GM12878 (cell line): ENCODE data around the gene ARAP3. TPM values are rescaled to one million over a fixed set of nuclear protein-coding genes. Genes with fewer than 3 reads are reported as not detected.

Experiments
- ATAC-seq: fragments of 200-7000 bp; cut with Tn5 transposase; 3 replicates; pipeline ENCODE4 v1.9.1; 2020; ENCODE audit warnings: mild to moderate bottlenecking, moderate library complexity
- BruUV-seq: library from RNA; stranded (reverse); fragments of 400-500 nt; replicated peaks from 2 replicates; lab custom pipeline; 2021; lab: Mats Ljungman, UMichigan
- CTCF ChIA-PET: fragments of 300-600 bp; sonication (Branson Sonifier 250); formaldehyde crosslinking; extraction: SDS; loops from one replicate; lab custom pipeline; 2021; ENCODE audit warnings: inconsistent platforms; lab: Yijun Ruan, JAX
- POLR2A ChIA-PET: fragments of 350-600 bp; formaldehyde crosslinking; extraction: SDS; loops from one replicate; lab custom pipeline; 2021; ENCODE audit warnings: inconsistent platforms; lab: Charles Lee
- RAD21 ChIA-PET: fragments of 300-600 bp; sonication (Branson Sonifier 250); formaldehyde crosslinking; loops from one replicate; lab custom pipeline; 2023; ENCODE audit warnings: antibody characterized with exemption; ENCODE audit not compliant: unreplicated experiment; lab: Charles Lee
- SMC1A ChIA-PET: fragments of 300-600 bp; sonication (Branson Sonifier 250); formaldehyde crosslinking; loops from one replicate; lab custom pipeline; 2023; ENCODE audit not compliant: unreplicated experiment, uncharacterized antibody; lab: Charles Lee
- DNase-seq: peaks from one replicate; pipeline ENCODE4 v3.0.0-alpha.2; 2011; ENCODE audit warnings: low read depth, low spot score
- FAIRE-seq: peaks from 3 replicates; lab custom pipeline; 2011; peaks lifted over from hg19 to GRCh38; lab: Jason Lieb, UNC
- H2AFZ ChIP-seq: 2 replicates; pipeline ENCODE4 v1.6.0; 2011; ENCODE audit warnings: low read depth, low read length, control low read depth; ENCODE audit not compliant: control insufficient read depth
- H3K27ac ChIP-seq: 2 replicates; pipeline ENCODE4 v1.5.1; 2011; ENCODE audit warnings: control low read depth; ENCODE audit not compliant: control insufficient read depth, insufficient read depth
- H3K27me3 ChIP-seq, 2 experiments: replicated peaks in 1 of 2; 2 replicates each; pipeline versions ENCODE4 v1.6.0 to v1.6.1; 2011; ENCODE audit warnings: low read length in 1 of 2; ENCODE audit not compliant: control insufficient read depth in 2 of 2, insufficient read depth in 2 of 2
- H3K36me3 ChIP-seq, 2 experiments: 2 replicates each; pipeline ENCODE4 v1.5.1; 2011; ENCODE audit warnings: low read length in 1 of 2; ENCODE audit not compliant: control insufficient read depth in 2 of 2, insufficient read depth in 2 of 2
- H3K4me1 ChIP-seq: 2 replicates; pipeline ENCODE4 v1.6.1; 2011; ENCODE audit warnings: mild to moderate bottlenecking, low read length, moderate library complexity, mixed read lengths; ENCODE audit not compliant: control insufficient read depth, insufficient read depth
- H3K4me2 ChIP-seq: 2 replicates; pipeline ENCODE4 v1.6.0; 2011; ENCODE audit warnings: control low read depth; ENCODE audit not compliant: control insufficient read depth, insufficient read depth
- H3K4me3 ChIP-seq: fragments of 200-600 bp; sonication (generic); 2 replicates; pipeline ENCODE4 v1.5.1; 2016
- H3K79me2 ChIP-seq: 2 replicates; pipeline ENCODE4 v1.6.0; 2011; ENCODE audit warnings: low read length; ENCODE audit not compliant: control insufficient read depth, insufficient read depth
- H3K9ac ChIP-seq: 2 replicates; pipeline ENCODE4 v1.8.0; 2011; ENCODE audit warnings: low read length, control low read depth, mixed read lengths; ENCODE audit not compliant: control insufficient read depth, insufficient read depth
- H3K9me3 ChIP-seq: replicated peaks from 3 replicates; pipeline ENCODE4 v1.5.1; 2011; ENCODE audit warnings: mild to moderate bottlenecking, low read length; ENCODE audit not compliant: control insufficient read depth, insufficient read depth
- H4K20me1 ChIP-seq: 2 replicates; pipeline ENCODE4 v1.6.0; 2011; ENCODE audit not compliant: control insufficient read depth, insufficient read depth
- NFIC ChIP-seq: IDR thresholded peaks from 2 replicates; pipeline ENCODE4 v1.6.1; 2012; ENCODE audit warnings: low read depth, mild to moderate bottlenecking, inconsistent platforms, low read length, moderate library complexity
- RCOR1 ChIP-seq: conservative IDR thresholded peaks from 2 replicates; pipeline ENCODE4 v1.6.1; 2012; ENCODE audit warnings: low read depth, low read length, improper control_type of control experiment
- SRF ChIP-seq, 2 experiments: IDR thresholded peaks; 2 replicates each; pipeline ENCODE4 v1.6.1; 2011; ENCODE audit warnings: low read depth in 2 of 2, low read length in 2 of 2, mild to moderate bottlenecking in 1 of 2, moderate library complexity in 1 of 2
- WGBS: methylation state at CpG from one replicate; pipeline ENCODE4 v1.1.6; 2016; ENCODE audit warnings: low lambda C conversion rate; ENCODE audit not compliant: insufficient replicate concordance, insufficient coverage; ENCODE audit errors: missing lambda C conversion rate; 5-methylcytosine and 5-hydroxymethylcytosine counted together
- in situ Hi-C: fragments of 300-500 bp; cut with MboI; formaldehyde crosslinking; loops from 9 replicates; pipeline ENCODE4 v1.14.3; 2018; ENCODE audit warnings: mixed read lengths
- intact Hi-C: fragments of 100-400 bp; cut with micrococcal nuclease; formaldehyde crosslinking; loops from one replicate; pipeline ENCODE4 v1.14.2; 2022; ENCODE audit not compliant: unreplicated experiment
- polyA plus RNA-seq, 11 experiments: library from polyadenylated mRNA; depleted of rRNA in 4 of 11; unstranded in 6 of 11; stranded (reverse) in 5 of 11; fragments of >200 nt; fragmentation: Nextera tagmentation in 4 of 11; fragmentation: Illumina TruSeq in 1 of 11; extraction: Ambion mirVana in 4 of 11; extraction: Trizol in 1 of 11; gene quantifications; 1 replicate in 1 of 11; 2 replicates in 10 of 11; pipeline versions ENCODE4 v1.2.1 to v1.2.3, GENCODE V29; 2011 to 2016; ENCODE audit warnings: inconsistent platforms in 2 of 11, missing spikeins in 2 of 11, low read depth in 1 of 11
- total RNA-seq, 4 experiments: library from RNA; depleted of rRNA in 3 of 4; stranded (reverse); fragments of >200 nt in 3 of 4; fragmentation: Illumina TruSeq in 1 of 4; extraction: Trizol in 1 of 4; gene quantifications; 2 replicates each; pipeline versions ENCODE4 v1.2.1 to v1.2.3, GENCODE V29; 2013 to 2021

Gene ARAP3
- total and polyA plus RNA-seq, 10 of the 15 experiments (the other 5 are each of a cell fraction or from before 2014, with no cell fraction given), result 0.01 to 0.08 TPM; not detected in 8

DNA sequence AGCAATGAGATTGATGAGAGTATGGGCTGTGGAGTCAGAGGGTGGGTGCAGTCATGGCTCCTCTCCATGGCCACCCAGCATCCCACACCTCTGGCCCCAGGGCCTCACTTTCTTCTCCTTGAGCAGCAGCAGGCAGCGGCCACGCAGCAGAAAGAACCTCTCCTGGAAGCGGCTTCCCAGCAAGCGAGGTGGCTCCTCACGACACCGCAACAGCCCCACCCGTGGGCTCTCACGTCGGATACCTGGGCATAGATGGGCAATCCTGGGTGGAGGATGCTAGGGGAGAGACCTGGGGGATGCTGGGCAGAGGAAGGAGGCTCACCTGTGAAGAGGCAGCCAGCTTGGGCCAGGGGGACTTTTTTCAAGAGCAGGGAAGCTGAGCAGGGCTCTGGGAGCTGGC is 25.6 kb downstream of the ARAP3 start:
- Histone ChIP-seq H3K4me1 (peaks cover 4% of the 10 kb centered on the region), H3K9ac (no peak overlapping the region), H3K9me3 (no peaks in the 10 kb centered on the region), H3K27me3 (no peaks in the 10 kb centered on the region), H3K4me3 (no peak overlapping the region), H3K79me2 (no peaks in the 10 kb centered on the region), H3K27ac (no peak overlapping the region), H4K20me1 (no peaks in the 10 kb centered on the region), H3K36me3 (no peaks in the 10 kb centered on the region), H3K4me2 (no peak overlapping the region), H2AFZ (no peak overlapping the region)
- FAIRE-seq (no peak), DNase-seq (no peak), ATAC-seq (no peak)
- POLR2A ChIA-PET, result no interaction called here
- SMC1A ChIA-PET, result interaction anchor here (1.6 kb wide), 1 partner anchor 37 kb away, joined by 3 read pairs; no protein-coding TSS in a partner anchor
- no peak for TF ChIP-seq RCOR1
- intact Hi-C loops (no loop called here), in situ Hi-C loops (no loop called here)
- 76% methylated on average over 9 of the region's 9 CpGs for WGBS
- RAD21 ChIA-PET, result no interaction called here
- CTCF ChIA-PET, result interaction anchor here (1.0 kb wide), 1 partner anchor 21 kb away, joined by 3 read pairs; no protein-coding TSS in a partner anchor
- no TSS peak for BruUV-seq

DNA sequence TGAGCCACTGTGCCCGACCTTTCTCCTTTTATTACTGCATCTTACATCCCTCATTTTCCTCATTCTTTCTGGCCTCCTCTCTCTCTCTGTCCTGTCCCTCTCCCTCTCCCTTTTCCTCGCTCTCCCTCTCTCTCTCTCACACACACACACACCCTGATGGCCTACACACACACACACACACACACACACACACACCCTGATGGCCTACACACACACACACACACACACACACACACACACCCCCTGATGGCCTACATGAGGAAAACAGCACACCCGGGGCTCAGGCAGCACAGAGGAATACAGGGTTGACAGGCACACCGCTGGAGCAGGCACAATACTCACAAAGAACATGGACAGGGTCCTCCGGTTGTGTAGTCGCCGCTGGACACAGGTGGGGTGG is 27.0 kb downstream of the ARAP3 start:
- Histone ChIP-seq H3K4me3 (no peak overlapping the region), H3K36me3 (no peaks in the 10 kb centered on the region), H3K27me3 (no peaks in the 10 kb centered on the region), H4K20me1 (no peaks in the 10 kb centered on the region), H3K4me1 (peaks cover 8% of the 10 kb centered on the region), H3K27ac (no peak overlapping the region), H3K4me2 (no peak overlapping the region), H3K9ac (no peak overlapping the region), H3K9me3 (no peaks in the 10 kb centered on the region), H3K79me2 (no peaks in the 10 kb centered on the region), H2AFZ (no peak overlapping the region)
- no peak for FAIRE-seq
- RAD21 ChIA-PET, result no interaction called here
- POLR2A ChIA-PET, result no interaction called here
- SMC1A ChIA-PET, result no interaction called here
- TF ChIP-seq NFIC, result no peak
- no peak for TF ChIP-seq SRF (IDR thresholded peaks at IDR 0.05; ENCODE audit: low read depth in 2 of 2, low read length in 2 of 2)
- intact Hi-C loops (no loop called here), in situ Hi-C loops (no loop called here)
- no peak for ATAC-seq
- CTCF ChIA-PET, result interaction anchor here (1.5 kb wide), 1 partner anchor 10 kb away, joined by 3 read pairs; no protein-coding TSS in a partner anchor
- BruUV-seq, result no TSS peak
- no peak for DNase-seq
- WGBS, result 44% methylated on average over 6 of the region's 7 CpGs
